ENCODE results near the gene NFYC.
"Not testable (repeated sequence)": the region's sequence is repeated elsewhere in the genome, so short reads cannot be mapped to it uniquely, and the experiment has no call there.

The NFYC gene

DNA sequence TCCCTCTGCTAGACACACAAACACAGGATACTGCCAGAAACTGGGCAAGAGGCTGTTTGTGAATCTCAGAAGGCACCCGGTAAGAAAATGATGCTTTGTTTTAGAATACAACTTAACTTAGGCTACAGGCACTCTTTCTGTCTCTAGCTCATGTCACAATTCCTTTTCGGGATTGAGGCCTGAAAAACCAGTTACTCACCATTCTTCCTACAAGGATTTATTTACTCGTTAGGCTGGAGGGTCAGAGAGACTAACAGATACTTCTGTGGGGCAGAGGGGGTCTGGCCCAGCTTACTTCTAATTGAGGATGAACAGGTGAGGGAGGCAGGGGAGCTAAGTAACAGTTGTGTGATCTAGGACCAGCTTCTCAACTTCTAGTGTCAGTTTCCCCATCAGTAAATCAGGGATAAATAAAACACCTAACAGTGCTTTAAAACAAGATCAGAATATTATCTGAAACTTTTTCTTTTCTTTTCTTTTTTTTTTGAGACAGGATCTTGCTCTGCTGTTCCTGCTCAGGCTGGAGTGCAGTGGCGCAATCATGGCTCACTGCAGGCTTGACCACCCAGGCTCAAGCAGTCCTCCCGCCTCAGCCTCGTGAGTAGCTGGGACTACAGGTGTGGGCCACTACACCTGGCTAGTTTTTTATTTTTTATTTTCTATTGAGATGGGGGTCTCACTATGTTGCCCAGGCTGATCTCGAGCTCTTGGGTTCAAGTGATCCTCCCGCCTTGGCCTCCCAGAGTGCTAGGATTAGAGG, 31.9 kb downstream of the NFYC start:
- Histone ChIP-seq H3K4me3 (IDR thresholded peaks at IDR 0.05; ENCODE audit: insufficient read depth, low read depth, low read length) (no peak overlapping the region), H3K4me2 (no peak overlapping the region), H3K9ac (no peak overlapping the region), H3K27me3 (ENCODE audit: insufficient read depth, low read depth) (no peaks in the 10 kb centered on the region), H4K20me1 (ENCODE audit: insufficient read depth) (no peaks in the 10 kb centered on the region; the same call in 1 of the 2 replicates), H2AFZ (ENCODE audit: low read depth) (no peak overlapping the region), H3K4me1 (ENCODE audit: low read depth, poor library complexity, severe bottlenecking) (peaks cover 7% of the 10 kb centered on the region), H3K79me2 (ENCODE audit: insufficient read depth, low read depth) (peaks cover 7% of the 10 kb centered on the region; the same call in 1 of the 2 replicates), H3K36me3 (ENCODE audit: insufficient read depth) (no peaks in the 10 kb centered on the region), H3K27ac (no peak overlapping the region)
- TF ChIP-seq, protein P1, sequence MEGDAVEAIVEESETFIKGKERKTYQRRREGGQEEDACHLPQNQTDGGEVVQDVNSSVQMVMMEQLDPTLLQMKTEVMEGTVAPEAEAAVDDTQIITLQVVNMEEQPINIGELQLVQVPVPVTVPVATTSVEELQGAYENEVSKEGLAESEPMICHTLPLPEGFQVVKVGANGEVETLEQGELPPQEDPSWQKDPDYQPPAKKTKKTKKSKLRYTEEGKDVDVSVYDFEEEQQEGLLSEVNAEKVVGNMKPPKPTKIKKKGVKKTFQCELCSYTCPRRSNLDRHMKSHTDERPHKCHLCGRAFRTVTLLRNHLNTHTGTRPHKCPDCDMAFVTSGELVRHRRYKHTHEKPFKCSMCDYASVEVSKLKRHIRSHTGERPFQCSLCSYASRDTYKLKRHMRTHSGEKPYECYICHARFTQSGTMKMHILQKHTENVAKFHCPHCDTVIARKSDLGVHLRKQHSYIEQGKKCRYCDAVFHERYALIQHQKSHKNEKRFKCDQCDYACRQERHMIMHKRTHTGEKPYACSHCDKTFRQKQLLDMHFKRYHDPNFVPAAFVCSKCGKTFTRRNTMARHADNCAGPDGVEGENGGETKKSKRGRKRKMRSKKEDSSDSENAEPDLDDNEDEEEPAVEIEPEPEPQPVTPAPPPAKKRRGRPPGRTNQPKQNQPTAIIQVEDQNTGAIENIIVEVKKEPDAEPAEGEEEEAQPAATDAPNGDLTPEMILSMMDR (conservative IDR thresholded peaks at IDR 0.05; ENCODE audit: low read depth, low read length) = no peak

DNA sequence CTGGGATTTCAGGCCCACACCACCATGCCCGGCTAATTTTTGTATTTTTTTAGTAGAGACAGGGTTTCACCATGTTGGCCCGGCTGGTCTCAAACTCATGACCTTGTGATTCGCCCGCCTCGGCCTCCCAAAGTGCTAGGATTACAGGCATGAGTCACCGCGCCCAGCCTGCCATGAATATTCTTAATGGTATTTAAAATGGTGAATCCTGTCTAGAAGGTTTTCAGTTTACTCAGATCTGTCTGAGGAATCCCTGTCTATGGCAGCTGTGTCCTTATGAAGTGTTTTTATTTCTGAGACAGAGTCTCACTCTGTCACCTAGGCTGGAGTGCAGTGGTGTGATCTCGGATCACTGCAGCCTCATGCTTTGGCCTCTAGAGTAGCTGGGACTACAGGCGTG, 36.2 kb downstream of the NFYC start:
- not testable (repeated sequence) for H3K4me2 ChIP-seq; H4K20me1 ChIP-seq (ENCODE audit: insufficient read depth); H3K27ac ChIP-seq; H2AFZ ChIP-seq (ENCODE audit: low read depth); H3K27me3 ChIP-seq (ENCODE audit: insufficient read depth, low read depth); H3K4me3 ChIP-seq (IDR thresholded peaks at IDR 0.05; ENCODE audit: insufficient read depth, low read depth, low read length); H3K36me3 ChIP-seq (ENCODE audit: insufficient read depth); H3K79me2 ChIP-seq (ENCODE audit: insufficient read depth, low read depth); H3K9ac ChIP-seq
- H3K4me1 ChIP-seq (ENCODE audit: low read depth, poor library complexity, severe bottlenecking) = peaks cover 31% of the 10 kb centered on the region

DNA sequence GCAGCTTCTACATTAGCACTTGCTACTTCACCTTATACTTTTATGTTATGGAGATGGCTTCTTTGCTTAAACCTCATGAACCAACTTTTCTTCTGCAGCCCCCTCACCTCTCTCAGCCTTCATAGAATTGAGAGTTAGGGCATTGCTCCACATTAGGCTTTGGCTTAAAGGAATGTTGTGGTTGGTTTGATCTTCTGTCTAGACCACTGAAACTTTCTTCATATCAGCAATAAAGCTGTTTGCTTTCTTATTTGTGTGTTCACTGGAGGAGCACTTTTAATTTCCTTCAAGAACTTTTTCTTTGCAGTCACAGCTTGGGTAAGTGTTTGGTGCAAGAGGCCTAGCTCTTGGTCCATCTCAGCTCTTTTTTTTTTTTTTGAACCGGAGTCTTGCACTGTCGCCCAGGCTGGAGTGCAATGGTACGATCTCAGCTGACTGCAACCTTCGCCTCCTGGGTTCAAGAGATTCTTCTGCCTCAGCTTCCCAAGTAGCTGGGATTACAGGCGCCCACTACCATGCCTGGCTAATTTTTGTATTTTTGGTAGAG, 37.9 kb downstream of the NFYC start:
- H3K9ac ChIP-seq; H4K20me1 ChIP-seq (ENCODE audit: insufficient read depth); H3K4me3 ChIP-seq (IDR thresholded peaks at IDR 0.05; ENCODE audit: insufficient read depth, low read depth, low read length); H3K79me2 ChIP-seq (ENCODE audit: insufficient read depth, low read depth); H3K27ac ChIP-seq; H3K27me3 ChIP-seq (ENCODE audit: insufficient read depth, low read depth); H3K36me3 ChIP-seq (ENCODE audit: insufficient read depth); H2AFZ ChIP-seq (ENCODE audit: low read depth): not testable (repeated sequence)
- H3K4me1 ChIP-seq (ENCODE audit: low read depth, poor library complexity, severe bottlenecking) = peaks cover 31% of the 10 kb centered on the region
- H3K4me2 ChIP-seq = peak overlapping the region; percentile 25; the same call in 1 of the 2 replicates

DNA sequence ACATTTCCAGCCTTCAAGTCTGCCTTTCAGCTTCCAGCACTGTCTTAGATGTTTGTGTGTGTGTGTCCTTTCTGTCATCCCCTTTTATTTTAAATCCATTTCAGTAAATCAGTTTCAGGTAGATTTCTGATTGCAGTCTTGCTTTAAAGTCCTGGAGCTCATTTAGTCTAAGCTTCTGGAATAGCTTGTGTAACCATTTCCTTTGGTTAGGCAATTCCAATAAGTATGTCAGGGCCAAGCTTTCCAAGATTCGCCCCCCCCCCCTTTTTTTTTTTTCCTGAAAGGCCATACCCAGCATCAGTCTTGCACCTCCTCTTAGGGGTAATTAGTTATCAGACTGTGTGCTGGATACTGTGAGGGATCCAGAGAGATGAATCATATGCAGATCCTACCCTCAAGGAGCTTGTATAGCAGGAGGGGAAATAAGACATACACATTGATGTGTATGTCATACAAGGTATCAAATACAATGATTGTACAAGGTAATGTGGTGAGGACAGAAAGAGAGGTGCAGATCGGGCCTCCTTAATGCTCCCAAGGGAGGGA, 41.3 kb downstream of the NFYC start:
- Histone ChIP-seq H3K9ac (no peak overlapping the region), H3K4me2 (no peak overlapping the region), H3K27ac (no peak overlapping the region), H3K4me3 (IDR thresholded peaks at IDR 0.05; ENCODE audit: insufficient read depth, low read depth, low read length) (no peak overlapping the region), H3K36me3 (ENCODE audit: insufficient read depth) (no peaks in the 10 kb centered on the region), H3K79me2 (ENCODE audit: insufficient read depth, low read depth) (peaks cover 4% of the 10 kb centered on the region; the same call in 1 of the 2 replicates), H3K27me3 (ENCODE audit: insufficient read depth, low read depth) (no peaks in the 10 kb centered on the region), H4K20me1 (ENCODE audit: insufficient read depth) (peaks cover 7% of the 10 kb centered on the region; the same call in 1 of the 2 replicates), H2AFZ (ENCODE audit: low read depth) (no peak overlapping the region), H3K4me1 (ENCODE audit: low read depth, poor library complexity, severe bottlenecking) (peaks cover 29% of the 10 kb centered on the region)
- TF ChIP-seq, protein P1 (conservative IDR thresholded peaks at IDR 0.05; ENCODE audit: low read depth, low read length) = no peak

DNA sequence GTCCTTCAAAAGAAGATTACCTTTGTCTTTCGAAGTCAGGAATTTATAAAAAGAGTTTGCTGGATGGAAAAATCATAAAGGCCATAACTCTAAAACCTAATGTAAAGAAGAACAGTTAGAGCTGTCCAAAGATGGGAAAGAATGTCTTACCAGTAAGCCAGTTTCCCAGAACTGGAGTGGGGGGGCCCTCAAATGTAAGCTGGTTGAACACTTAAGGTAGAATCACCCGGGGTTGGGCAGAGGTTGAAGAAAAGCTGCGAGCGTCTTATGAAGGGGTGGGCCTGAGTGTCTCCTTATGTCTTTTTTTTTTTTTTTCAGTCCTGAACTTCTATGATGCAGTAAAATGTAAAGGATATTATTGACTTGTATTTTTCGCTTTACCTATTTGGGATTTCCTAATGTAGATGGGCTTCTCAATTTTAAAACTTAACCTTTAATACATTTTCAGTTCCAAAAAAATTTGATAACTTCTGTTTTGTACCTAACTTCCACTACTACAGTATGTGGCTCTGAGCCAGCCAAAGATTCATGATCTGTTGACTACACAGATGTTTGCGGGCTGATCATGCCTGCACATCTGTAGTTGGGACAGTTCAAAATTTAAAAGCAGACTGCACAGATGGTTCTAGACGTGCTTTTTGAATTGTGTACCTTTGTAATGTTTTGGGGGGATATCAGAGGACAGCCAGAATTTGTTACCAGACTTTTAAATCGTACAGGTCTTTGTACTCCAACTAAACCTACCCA, 43.6 kb downstream of the NFYC start:
- Histone ChIP-seq H4K20me1 (ENCODE audit: insufficient read depth) (peaks cover 7% of the 10 kb centered on the region; the same call in 1 of the 2 replicates), H3K4me3 (IDR thresholded peaks at IDR 0.05; ENCODE audit: insufficient read depth, low read depth, low read length) (no peak overlapping the region), H3K27ac (no peak overlapping the region), H3K4me2 (no peak overlapping the region), H2AFZ (ENCODE audit: low read depth) (no peak overlapping the region), H3K9ac (no peak overlapping the region), H3K27me3 (ENCODE audit: insufficient read depth, low read depth) (no peaks in the 10 kb centered on the region), H3K4me1 (ENCODE audit: low read depth, poor library complexity, severe bottlenecking) (peaks cover 7% of the 10 kb centered on the region), H3K36me3 (ENCODE audit: insufficient read depth) (no peaks in the 10 kb centered on the region), H3K79me2 (ENCODE audit: insufficient read depth, low read depth) (peaks cover 4% of the 10 kb centered on the region; the same call in 1 of the 2 replicates)
- TF ChIP-seq, protein P1 (conservative IDR thresholded peaks at IDR 0.05; ENCODE audit: low read depth, low read length) = no peak

All from KMS-11 (cell line).